HEK293 (cell line): ENCODE results near the gene CHST8.
A peak's percentile ranks its signal among the peaks of the same experiment; 100 is the strongest.

ENCODE experiments used
- GLI2 ChIP-seq: fragments of 450-650 bp; formaldehyde crosslinking; IDR thresholded peaks from 2 replicates; pipeline ENCODE4; 2017; ENCODE audit warnings: missing biosample characterization, missing genetic modification characterization, low read depth, borderline replicate concordance
- GLI4 ChIP-seq: fragments of 450-650 bp; formaldehyde crosslinking; IDR thresholded peaks from 2 replicates; pipeline ENCODE4 v1.5.1; 2016; ENCODE audit warnings: missing biosample characterization, missing genetic modification characterization
- GLIS1 ChIP-seq: fragments of 450-650 bp; formaldehyde crosslinking; IDR thresholded peaks from 2 replicates; pipeline ENCODE4 v1.5.1; 2016; ENCODE audit warnings: missing biosample characterization, missing genetic modification characterization
- IKZF3 ChIP-seq: fragments of 450-650 bp; IDR thresholded peaks from 2 replicates; pipeline ENCODE4 v1.5.0; 2018; ENCODE audit warnings: missing biosample characterization, mild to moderate bottlenecking, missing genetic modification characterization, moderate library complexity
- KLF10 ChIP-seq: fragments of 450-650 bp; IDR thresholded peaks from 2 replicates; pipeline ENCODE4 v1.5.1; 2018; ENCODE audit warnings: missing biosample characterization, mild to moderate bottlenecking, missing genetic modification characterization
- KLF7 ChIP-seq: fragments of 450-650 bp; formaldehyde crosslinking; IDR thresholded peaks from 2 replicates; pipeline ENCODE4 v1.5.1; 2016; ENCODE audit warnings: missing biosample characterization, missing genetic modification characterization, borderline replicate concordance
- MYNN ChIP-seq: fragments of 450-650 bp; formaldehyde crosslinking; IDR thresholded peaks from 2 replicates; pipeline ENCODE4 v1.5.1; 2016; ENCODE audit warnings: missing biosample characterization, missing genetic modification characterization, borderline replicate concordance
- PRDM1 ChIP-seq: fragments of 450-650 bp; formaldehyde crosslinking; IDR thresholded peaks from 2 replicates; pipeline ENCODE4; 2016; ENCODE audit warnings: missing biosample characterization, missing genetic modification characterization
- RBAK ChIP-seq: fragments of 450-650 bp; formaldehyde crosslinking; IDR thresholded peaks from 2 replicates; pipeline ENCODE4 v1.5.1; 2016; ENCODE audit warnings: missing biosample characterization, missing genetic modification characterization
- SP3 ChIP-seq: fragments of 450-650 bp; formaldehyde crosslinking; IDR thresholded peaks from 2 replicates; pipeline ENCODE4 v1.5.1; 2016; ENCODE audit warnings: missing biosample characterization, missing genetic modification characterization
- TCF7L2 ChIP-seq: IDR thresholded peaks from 2 replicates; pipeline ENCODE4 v1.6.1; 2011; ENCODE audit warnings: low read depth, mild to moderate bottlenecking, inconsistent platforms, low read length, moderate library complexity, borderline replicate concordance
- YY1 ChIP-seq: fragments of 450-650 bp; formaldehyde crosslinking; IDR thresholded peaks from 2 replicates; pipeline ENCODE4 v1.5.1; 2018; ENCODE audit warnings: missing biosample characterization, missing genetic modification characterization
- ZBTB17 ChIP-seq: fragments of 450-650 bp; formaldehyde crosslinking; IDR thresholded peaks from 2 replicates; pipeline ENCODE4 v1.5.1; 2016; ENCODE audit warnings: missing biosample characterization, missing genetic modification characterization
- ZFP69B ChIP-seq: fragments of 450-650 bp; formaldehyde crosslinking; IDR thresholded peaks from 2 replicates; pipeline ENCODE4 v1.5.1; 2016; ENCODE audit warnings: missing biosample characterization, missing genetic modification characterization
- ZNF155 ChIP-seq: fragments of 450-650 bp; formaldehyde crosslinking; IDR thresholded peaks from 2 replicates; pipeline ENCODE4 v1.5.1; 2016; ENCODE audit warnings: missing biosample characterization, missing genetic modification characterization
- ZNF221 ChIP-seq: fragments of 450-650 bp; formaldehyde crosslinking; IDR thresholded peaks from 2 replicates; pipeline ENCODE4 v1.5.1; 2017; ENCODE audit warnings: missing biosample characterization, missing genetic modification characterization, borderline replicate concordance
- ZNF24 ChIP-seq: fragments of 450-650 bp; formaldehyde crosslinking; IDR thresholded peaks from 2 replicates; pipeline ENCODE4 v1.5.1; 2016; ENCODE audit warnings: missing biosample characterization, missing genetic modification characterization
- ZNF248 ChIP-seq: fragments of 450-650 bp; formaldehyde crosslinking; IDR thresholded peaks from 2 replicates; pipeline ENCODE4 v1.5.1; 2017; ENCODE audit warnings: missing biosample characterization, missing genetic modification characterization
- ZNF266 ChIP-seq: fragments of 450-650 bp; formaldehyde crosslinking; IDR thresholded peaks from 2 replicates; pipeline ENCODE4 v1.5.1; 2016; ENCODE audit warnings: missing biosample characterization, missing genetic modification characterization, low read depth
- ZNF302 ChIP-seq: fragments of 450-650 bp; formaldehyde crosslinking; IDR thresholded peaks from 2 replicates; pipeline ENCODE4 v1.5.1; 2016; ENCODE audit warnings: missing biosample characterization, missing genetic modification characterization, low read depth
- ZNF521 ChIP-seq: fragments of 450-650 bp; formaldehyde crosslinking; IDR thresholded peaks from 2 replicates; pipeline ENCODE4 v1.5.1; 2017; ENCODE audit warnings: missing biosample characterization, mild to moderate bottlenecking, missing genetic modification characterization
- ZNF596 ChIP-seq: fragments of 450-650 bp; IDR thresholded peaks from 2 replicates; pipeline ENCODE4 v1.5.0; 2018; ENCODE audit warnings: missing biosample characterization, mild to moderate bottlenecking, missing genetic modification characterization, moderate library complexity
- ZNF621 ChIP-seq: fragments of 450-650 bp; formaldehyde crosslinking; IDR thresholded peaks from 2 replicates; pipeline ENCODE4 v1.5.1; 2017; ENCODE audit warnings: missing biosample characterization, missing genetic modification characterization
- ZNF624 ChIP-seq: fragments of 450-650 bp; formaldehyde crosslinking; IDR thresholded peaks from 2 replicates; pipeline ENCODE4 v1.5.1; 2017; ENCODE audit warnings: missing biosample characterization, missing genetic modification characterization
- ZNF629 ChIP-seq: fragments of 450-650 bp; formaldehyde crosslinking; IDR thresholded peaks from 2 replicates; pipeline ENCODE4 v1.5.1; 2017; ENCODE audit warnings: missing biosample characterization, missing genetic modification characterization
- ZNF677 ChIP-seq: fragments of 450-650 bp; IDR thresholded peaks from 2 replicates; pipeline ENCODE4 v1.5.0; 2018; ENCODE audit warnings: missing biosample characterization, mild to moderate bottlenecking, missing genetic modification characterization, moderate library complexity
- ZNF707 ChIP-seq: fragments of 450-650 bp; formaldehyde crosslinking; IDR thresholded peaks from 2 replicates; pipeline ENCODE4 v1.5.1; 2016; ENCODE audit warnings: missing biosample characterization, missing genetic modification characterization
- ZNF785 ChIP-seq: fragments of 450-650 bp; formaldehyde crosslinking; IDR thresholded peaks from 2 replicates; pipeline ENCODE4 v1.5.1; 2016; ENCODE audit warnings: missing biosample characterization, missing genetic modification characterization
- ZNF843 ChIP-seq: fragments of 450-650 bp; formaldehyde crosslinking; IDR thresholded peaks from 2 replicates; pipeline ENCODE4 v1.5.1; 2016; ENCODE audit warnings: missing biosample characterization, missing genetic modification characterization
- TF ChIP-seq, protein P1 (sequence below): fragments of 450-650 bp; formaldehyde crosslinking; IDR thresholded peaks from 2 replicates; pipeline ENCODE4 v1.5.1; 2016; ENCODE audit warnings: missing biosample characterization, missing genetic modification characterization
- TF ChIP-seq, protein P2 (sequence below): fragments of 450-650 bp; formaldehyde crosslinking; IDR thresholded peaks from 2 replicates; pipeline ENCODE4 v1.5.1; 2016; ENCODE audit warnings: missing biosample characterization, missing genetic modification characterization
- TF ChIP-seq, protein P3 (sequence below): fragments of 450-650 bp; formaldehyde crosslinking; IDR thresholded peaks from 2 replicates; pipeline ENCODE4 v1.5.1; 2016; ENCODE audit warnings: missing biosample characterization, missing genetic modification characterization
- TF ChIP-seq, protein P4 (sequence below): IDR thresholded peaks from 2 replicates; pipeline ENCODE4 v1.6.1; 2011; ENCODE audit warnings: mild to moderate bottlenecking, low read depth, low read length, borderline replicate concordance
- TF ChIP-seq, protein P5 (sequence below): fragments of 450-650 bp; formaldehyde crosslinking; IDR thresholded peaks from 2 replicates; pipeline ENCODE4 v1.5.1; 2016; ENCODE audit warnings: missing biosample characterization, missing genetic modification characterization

Gene CHST8

DNA sequence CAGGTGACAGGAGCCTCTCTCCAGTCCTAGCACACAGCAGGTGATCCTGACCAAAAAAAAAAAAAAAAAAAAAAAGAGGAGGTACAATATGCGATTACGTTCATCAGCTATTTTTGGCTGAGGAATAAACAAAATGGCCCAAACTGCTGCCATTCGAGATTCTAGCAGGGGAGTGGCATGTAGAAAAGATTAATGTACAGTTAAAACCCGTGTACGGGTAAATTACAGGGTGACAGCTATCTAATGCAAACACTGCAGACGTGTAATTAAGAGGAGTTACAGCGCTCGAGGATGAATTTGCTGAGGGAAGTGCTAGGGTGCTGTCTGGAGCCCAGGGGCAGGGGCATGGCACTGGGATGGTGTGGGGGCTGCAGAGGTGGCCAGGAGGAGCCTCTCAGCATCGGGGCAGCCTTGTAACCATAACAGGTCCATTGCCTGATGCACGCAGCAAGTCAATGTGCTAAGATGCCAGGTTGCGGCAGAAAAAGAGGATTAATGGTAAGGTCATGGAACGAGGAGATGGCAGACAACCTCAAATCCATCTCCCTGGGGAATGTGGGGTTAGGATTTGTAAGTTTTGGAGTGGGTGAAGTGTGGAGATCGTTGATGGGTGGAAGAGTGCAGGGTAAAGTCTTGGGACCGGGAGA lies 17.4 kb downstream of the CHST8 start (continued):
- TF ChIP-seq GLI2 (tag by site-specific recombination) (peak; percentile 76; the same call in 1 of the 2 replicates), IKZF3 (tag by site-specific recombination) (peak; percentile 73), MYNN (tag by site-specific recombination) (peak; percentile 8; the same call in 1 of the 2 replicates), ZNF677 (tag by site-specific recombination) (no peak), KLF10 (tag by site-specific recombination) (peak; percentile 68), ZNF707 (tag by site-specific recombination) (no peak), ZNF843 (tag by site-specific recombination) (peak; percentile 89), ZNF302 (no peak), ZNF248 (no peak), ZNF221 (peak; percentile 68; the same call in 1 of the 2 replicates), ZNF621 (tag by site-specific recombination) (no peak), ZFP69B (tag by site-specific recombination) (peak; percentile 53; the same call in 1 of the 2 replicates), RBAK (tag by site-specific recombination) (no peak), PRDM1 (tag by site-specific recombination) (no peak), ZBTB17 (peak; percentile 69; the same call in 1 of the 2 replicates), GLI4 (tag by site-specific recombination) (no peak), ZNF624 (tag by site-specific recombination) (no peak), KLF7 (tag by site-specific recombination) (peak; percentile 80; the same call in 1 of the 2 replicates), YY1 (tag by site-specific recombination) (peak; percentile 31; the same call in 1 of the 2 replicates), GLIS1 (tag by site-specific recombination) (no peak; the same call in 1 of the 2 replicates), TCF7L2 (no peak), ZNF596 (tag by site-specific recombination) (no peak), ZNF521 (tag by site-specific recombination) (no peak), ZNF785 (tag by site-specific recombination) (no peak), ZNF155 (tag by site-specific recombination) (no peak), ZNF629 (tag by site-specific recombination) (peak; percentile 88), ZNF24 (peak; percentile 83), SP3 (tag by site-specific recombination) (no peak), ZNF266 (tag by site-specific recombination) (no peak)
- TF ChIP-seq, protein P1, sequence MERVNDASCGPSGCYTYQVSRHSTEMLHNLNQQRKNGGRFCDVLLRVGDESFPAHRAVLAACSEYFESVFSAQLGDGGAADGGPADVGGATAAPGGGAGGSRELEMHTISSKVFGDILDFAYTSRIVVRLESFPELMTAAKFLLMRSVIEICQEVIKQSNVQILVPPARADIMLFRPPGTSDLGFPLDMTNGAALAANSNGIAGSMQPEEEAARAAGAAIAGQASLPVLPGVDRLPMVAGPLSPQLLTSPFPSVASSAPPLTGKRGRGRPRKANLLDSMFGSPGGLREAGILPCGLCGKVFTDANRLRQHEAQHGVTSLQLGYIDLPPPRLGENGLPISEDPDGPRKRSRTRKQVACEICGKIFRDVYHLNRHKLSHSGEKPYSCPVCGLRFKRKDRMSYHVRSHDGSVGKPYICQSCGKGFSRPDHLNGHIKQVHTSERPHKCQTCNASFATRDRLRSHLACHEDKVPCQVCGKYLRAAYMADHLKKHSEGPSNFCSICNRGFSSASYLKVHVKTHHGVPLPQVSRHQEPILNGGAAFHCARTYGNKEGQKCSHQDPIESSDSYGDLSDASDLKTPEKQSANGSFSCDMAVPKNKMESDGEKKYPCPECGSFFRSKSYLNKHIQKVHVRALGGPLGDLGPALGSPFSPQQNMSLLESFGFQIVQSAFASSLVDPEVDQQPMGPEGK (tag by site-specific recombination), result peak; percentile 72; the same call in 1 of the 2 replicates
- TF ChIP-seq, protein P2, sequence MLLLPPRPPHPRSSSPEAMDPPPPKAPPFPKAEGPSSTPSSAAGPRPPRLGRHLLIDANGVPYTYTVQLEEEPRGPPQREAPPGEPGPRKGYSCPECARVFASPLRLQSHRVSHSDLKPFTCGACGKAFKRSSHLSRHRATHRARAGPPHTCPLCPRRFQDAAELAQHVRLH (tag by site-specific recombination), result peak; percentile 74
- TF ChIP-seq, protein P3, sequence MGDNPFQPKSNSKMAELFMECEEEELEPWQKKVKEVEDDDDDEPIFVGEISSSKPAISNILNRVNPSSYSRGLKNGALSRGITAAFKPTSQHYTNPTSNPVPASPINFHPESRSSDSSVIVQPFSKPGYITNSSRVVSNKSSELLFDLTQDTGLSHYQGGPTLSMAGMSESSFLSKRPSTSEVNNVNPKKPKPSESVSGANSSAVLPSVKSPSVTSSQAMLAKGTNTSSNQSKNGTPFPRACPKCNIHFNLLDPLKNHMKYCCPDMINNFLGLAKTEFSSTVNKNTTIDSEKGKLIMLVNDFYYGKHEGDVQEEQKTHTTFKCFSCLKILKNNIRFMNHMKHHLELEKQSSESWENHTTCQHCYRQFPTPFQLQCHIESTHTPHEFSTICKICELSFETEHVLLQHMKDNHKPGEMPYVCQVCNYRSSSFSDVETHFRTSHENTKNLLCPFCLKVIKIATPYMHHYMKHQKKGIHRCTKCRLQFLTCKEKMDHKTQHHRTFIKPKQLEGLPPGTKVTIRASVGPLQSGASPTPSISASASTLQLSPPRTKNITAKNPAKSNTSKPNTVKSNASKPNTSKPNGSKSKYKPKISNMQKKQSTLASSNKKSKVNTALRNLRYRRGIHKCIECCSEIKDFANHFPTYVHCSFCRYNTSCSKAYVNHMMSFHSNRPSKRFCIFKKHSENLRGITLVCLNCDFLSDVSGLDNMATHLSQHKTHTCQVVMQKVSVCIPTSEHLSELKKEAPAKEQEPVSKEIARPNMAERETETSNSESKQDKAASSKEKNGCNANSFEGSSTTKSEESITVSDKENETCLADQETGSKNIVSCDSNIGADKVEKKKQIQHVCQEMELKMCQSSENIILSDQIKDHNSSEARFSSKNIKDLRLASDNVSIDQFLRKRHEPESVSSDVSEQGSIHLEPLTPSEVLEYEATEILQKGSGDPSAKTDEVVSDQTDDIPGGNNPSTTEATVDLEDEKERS (tag by site-specific recombination), result peak; percentile 43; the same call in 1 of the 2 replicates
- TF ChIP-seq, protein P4, sequence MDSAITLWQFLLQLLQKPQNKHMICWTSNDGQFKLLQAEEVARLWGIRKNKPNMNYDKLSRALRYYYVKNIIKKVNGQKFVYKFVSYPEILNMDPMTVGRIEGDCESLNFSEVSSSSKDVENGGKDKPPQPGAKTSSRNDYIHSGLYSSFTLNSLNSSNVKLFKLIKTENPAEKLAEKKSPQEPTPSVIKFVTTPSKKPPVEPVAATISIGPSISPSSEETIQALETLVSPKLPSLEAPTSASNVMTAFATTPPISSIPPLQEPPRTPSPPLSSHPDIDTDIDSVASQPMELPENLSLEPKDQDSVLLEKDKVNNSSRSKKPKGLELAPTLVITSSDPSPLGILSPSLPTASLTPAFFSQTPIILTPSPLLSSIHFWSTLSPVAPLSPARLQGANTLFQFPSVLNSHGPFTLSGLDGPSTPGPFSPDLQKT, result no peak
- TF ChIP-seq, protein P5, sequence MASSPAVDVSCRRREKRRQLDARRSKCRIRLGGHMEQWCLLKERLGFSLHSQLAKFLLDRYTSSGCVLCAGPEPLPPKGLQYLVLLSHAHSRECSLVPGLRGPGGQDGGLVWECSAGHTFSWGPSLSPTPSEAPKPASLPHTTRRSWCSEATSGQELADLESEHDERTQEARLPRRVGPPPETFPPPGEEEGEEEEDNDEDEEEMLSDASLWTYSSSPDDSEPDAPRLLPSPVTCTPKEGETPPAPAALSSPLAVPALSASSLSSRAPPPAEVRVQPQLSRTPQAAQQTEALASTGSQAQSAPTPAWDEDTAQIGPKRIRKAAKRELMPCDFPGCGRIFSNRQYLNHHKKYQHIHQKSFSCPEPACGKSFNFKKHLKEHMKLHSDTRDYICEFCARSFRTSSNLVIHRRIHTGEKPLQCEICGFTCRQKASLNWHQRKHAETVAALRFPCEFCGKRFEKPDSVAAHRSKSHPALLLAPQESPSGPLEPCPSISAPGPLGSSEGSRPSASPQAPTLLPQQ (tag by site-specific recombination), result no peak
